Ishikawa (cell line): ENCODE results near the gene ABCC1.
A peak's percentile ranks its signal among the peaks of the same experiment; 100 is the strongest.

Source experiments
- CEBPB ChIP-seq: IDR thresholded peaks from 2 replicates; pipeline ENCODE4 v1.6.1; 2012
- CREB1 ChIP-seq: IDR thresholded peaks from 2 replicates; pipeline ENCODE4 v1.6.1; 2012; ENCODE audit warnings: low read depth
- EGR1 ChIP-seq: IDR thresholded peaks from 2 replicates; pipeline ENCODE4 v1.6.1; 2012
- EP300 ChIP-seq: IDR thresholded peaks from 2 replicates; pipeline ENCODE4 v1.6.1; 2012; ENCODE audit warnings: borderline replicate concordance
- FOXM1 ChIP-seq: IDR thresholded peaks from 2 replicates; pipeline ENCODE4 v1.6.1; 2012; ENCODE audit warnings: low read depth, borderline replicate concordance
- RAD21 ChIP-seq: IDR thresholded peaks from 2 replicates; pipeline ENCODE4 v1.6.1; 2012; ENCODE audit warnings: low read depth
- TAF1 ChIP-seq: IDR thresholded peaks from 2 replicates; pipeline ENCODE4 v1.6.1; 2012; ENCODE audit warnings: low read depth, mild to moderate bottlenecking
- TCF12 ChIP-seq: IDR thresholded peaks from 2 replicates; pipeline ENCODE4 v1.6.1; 2012; ENCODE audit warnings: low read depth
- TEAD4 ChIP-seq: IDR thresholded peaks from 2 replicates; pipeline ENCODE4 v1.6.1; 2012
- YY1 ChIP-seq: IDR thresholded peaks from 2 replicates; pipeline ENCODE4 v1.6.1; 2012; ENCODE audit warnings: low read depth
- TF ChIP-seq, protein P1 (sequence below): IDR thresholded peaks from 2 replicates; pipeline ENCODE4 v1.6.1; 2012

DNA sequence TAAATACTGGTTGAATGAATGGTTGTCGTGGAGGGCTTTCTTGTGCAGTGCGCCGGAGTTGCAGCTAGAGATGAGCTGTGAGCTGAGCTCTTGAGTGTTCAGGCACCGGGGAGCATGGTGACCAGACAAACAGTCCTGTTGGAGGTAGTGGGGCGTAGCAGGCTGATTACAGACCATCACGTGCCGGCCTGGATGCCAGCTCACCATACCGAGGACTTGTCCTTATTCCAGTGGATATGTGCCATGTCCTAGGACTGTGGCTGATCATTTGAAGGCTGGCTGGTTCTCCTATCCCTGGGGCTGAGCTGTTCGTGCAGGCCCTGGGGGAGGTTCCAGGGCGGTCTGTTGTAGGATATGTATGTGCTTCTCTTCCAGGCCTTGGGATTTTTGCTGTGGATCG is 60.0 kb downstream of the ABCC1 start:
- no peak for TF ChIP-seq YY1
- TF ChIP-seq, protein P1, sequence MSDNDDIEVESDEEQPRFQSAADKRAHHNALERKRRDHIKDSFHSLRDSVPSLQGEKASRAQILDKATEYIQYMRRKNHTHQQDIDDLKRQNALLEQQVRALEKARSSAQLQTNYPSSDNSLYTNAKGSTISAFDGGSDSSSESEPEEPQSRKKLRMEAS = peak; percentile 51; the same call in 1 of the 2 replicates
- no peak for TF ChIP-seq TCF12
- no peak for TF ChIP-seq TEAD4
- TF ChIP-seq EGR1 = no peak
- no peak for TF ChIP-seq CEBPB
- TF ChIP-seq TAF1 = no peak
- TF ChIP-seq RAD21 = no peak
- TF ChIP-seq EP300 = peak; percentile 15; the same call in 1 of the 2 replicates
- no peak for TF ChIP-seq FOXM1
- TF ChIP-seq CREB1 = no peak
